Caco-2 (cell line): ENCODE measurements around the gene JARID2. TPM values are rescaled to one million over a fixed set of nuclear protein-coding genes. Genes with fewer than 3 reads are reported as not detected.

Source experiments
- BruUV-seq: library from RNA; stranded (reverse); fragments of 400-500 nt; replicated peaks from 2 replicates; lab custom pipeline; 2021; lab: Mats Ljungman, UMichigan
- CTCF ChIA-PET: fragments of 300-600 bp; sonication (Branson Sonifier 250); formaldehyde crosslinking; loops from one replicate; lab custom pipeline; 2022; ENCODE audit warnings: antibody characterized with exemption; lab: Charles Lee
- POLR2A ChIA-PET: fragments of 300-600 bp; sonication (Branson Sonifier 250); formaldehyde crosslinking; loops from one replicate; lab custom pipeline; 2022; ENCODE audit warnings: antibody characterized with exemption; lab: Charles Lee
- DNase-seq, 2 experiments: peaks; one replicate each; pipeline versions ENCODE4 v3.0.0 to v3.0.0-alpha.2; 2020 to 2022
- H3K27me3 ChIP-seq: replicated peaks from 2 replicates; pipeline ENCODE4 v1.6.0; 2011; ENCODE audit warnings: low read length; ENCODE audit not compliant: control insufficient read depth, insufficient read depth
- H3K36me3 ChIP-seq: 2 replicates; pipeline ENCODE4 v1.5.1; 2011; ENCODE audit warnings: low read length; ENCODE audit not compliant: control insufficient read depth, insufficient read depth
- H3K4me1 ChIP-seq: fragments of 250-450 bp; sonication (Bioruptor Pico); 2 replicates; pipeline ENCODE4 v1.5.1; 2020; ENCODE audit warnings: mild to moderate bottlenecking
- H3K4me3 ChIP-seq: 2 replicates; pipeline ENCODE4 v1.5.1; 2011; ENCODE audit warnings: low read depth, mild to moderate bottlenecking, control low read depth, low read length
- H3K9me3 ChIP-seq: fragments of 250-450 bp; sonication (Bioruptor Pico); 2 replicates; pipeline ENCODE4 v1.5.1; 2020; ENCODE audit warnings: mild to moderate bottlenecking, moderate library complexity
- H3K27ac Mint-ChIP-seq: one replicate; pipeline ENCODE4 v1.8.0; 2022; ENCODE audit warnings: mixed read lengths; ENCODE audit not compliant: unreplicated experiment
- H3K27me3 Mint-ChIP-seq: one replicate; pipeline ENCODE4 v1.8.0; 2022; ENCODE audit warnings: mixed read lengths; ENCODE audit not compliant: insufficient read depth, unreplicated experiment
- H3K36me3 Mint-ChIP-seq: one replicate; pipeline ENCODE4 v1.8.0; 2022; ENCODE audit warnings: mild to moderate bottlenecking, mixed read lengths; ENCODE audit not compliant: insufficient read depth, unreplicated experiment
- H3K4me1 Mint-ChIP-seq: one replicate; pipeline ENCODE4 v1.8.0; 2022; ENCODE audit warnings: low read depth, mixed read lengths; ENCODE audit not compliant: unreplicated experiment
- H3K4me3 Mint-ChIP-seq: one replicate; pipeline ENCODE4 v1.8.0; 2022; ENCODE audit warnings: mild to moderate bottlenecking, moderate library complexity, mixed read lengths; ENCODE audit not compliant: unreplicated experiment
- H3K9me3 Mint-ChIP-seq: one replicate; pipeline ENCODE4 v1.8.0; 2022; ENCODE audit warnings: mixed read lengths; ENCODE audit not compliant: unreplicated experiment
- CTCF ChIP-seq, 2 experiments: fragments of 200-600 bp in 1 of 2; IDR thresholded peaks; 1 replicate in 1 of 2; 2 replicates in 1 of 2; pipeline versions ENCODE4 v1.5.1 to v1.8.0; 2011 to 2022; ENCODE audit warnings: antibody characterized with exemption in 1 of 2, control low read depth in 1 of 2, inconsistent platforms in 1 of 2, low read depth in 1 of 2, low read length in 1 of 2, mild to moderate bottlenecking in 1 of 2, moderate library complexity in 1 of 2; ENCODE audit not compliant: insufficient read depth in 1 of 2, severe bottlenecking in 1 of 2, unreplicated experiment in 1 of 2
- intact Hi-C: fragments of 100-400 bp; cut with micrococcal nuclease; formaldehyde crosslinking; loops from one replicate; pipeline ENCODE4 v1.10.0; 2022; ENCODE audit not compliant: unreplicated experiment
- total RNA-seq: library from RNA; stranded (reverse); gene quantifications from 2 replicates; pipeline ENCODE4 v1.2.3, GENCODE V29; 2022

Gene JARID2
- total RNA-seq, 1 experiment from 2014 or later, result 18.3 TPM

DNA sequence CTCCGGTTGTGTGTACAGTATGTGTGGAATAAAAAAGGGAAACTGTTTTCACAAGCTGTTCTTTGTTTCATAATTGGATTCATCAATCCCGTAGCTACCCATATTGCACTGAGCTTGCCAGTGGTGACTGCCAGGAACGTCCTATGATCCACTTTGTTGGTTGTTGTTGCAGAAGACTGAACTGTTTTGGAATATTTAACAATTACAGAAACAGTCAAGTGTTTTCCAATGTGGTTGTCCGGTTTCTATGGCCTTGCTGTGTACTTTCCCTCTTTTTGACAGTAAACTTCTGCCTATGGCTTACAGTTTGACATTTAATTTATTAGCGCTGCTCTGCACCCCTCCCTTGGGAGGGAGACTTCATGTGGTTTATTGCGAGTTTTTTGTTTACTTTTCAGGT is 275.7 kb downstream of the JARID2 start:
- no peaks in the 10 kb centered on the region for H3K9me3 ChIP-seq
- POLR2A ChIA-PET, result no interaction called here
- H3K4me3 ChIP-seq, result no peak overlapping the region
- BruUV-seq, result no TSS peak
- H3K9me3 Mint-ChIP-seq, result peaks cover 16% of the 10 kb centered on the region
- no peaks in the 10 kb centered on the region for H3K4me1 ChIP-seq
- H3K27me3 ChIP-seq, result no peaks in the 10 kb centered on the region
- no peak for DNase-seq
- H3K4me1 Mint-ChIP-seq, result peaks cover 12% of the 10 kb centered on the region
- no peaks in the 10 kb centered on the region; the same call in 1 of the 2 replicates for H3K36me3 ChIP-seq
- no peak overlapping the region for H3K27ac Mint-ChIP-seq
- intact Hi-C loops, result no loop called here
- no peaks in the 10 kb centered on the region for H3K27me3 Mint-ChIP-seq
- peaks cover 92% of the 10 kb centered on the region for H3K36me3 Mint-ChIP-seq
- CTCF ChIA-PET, result no interaction called here
- no peak overlapping the region for H3K4me3 Mint-ChIP-seq
- TF ChIP-seq CTCF (IDR thresholded peaks at IDR 0.05; ENCODE audit: insufficient read depth in 1 of 2, low read depth in 1 of 2, low read length in 1 of 2, severe bottlenecking in 1 of 2, unreplicated experiment in 1 of 2), result no peak

DNA sequence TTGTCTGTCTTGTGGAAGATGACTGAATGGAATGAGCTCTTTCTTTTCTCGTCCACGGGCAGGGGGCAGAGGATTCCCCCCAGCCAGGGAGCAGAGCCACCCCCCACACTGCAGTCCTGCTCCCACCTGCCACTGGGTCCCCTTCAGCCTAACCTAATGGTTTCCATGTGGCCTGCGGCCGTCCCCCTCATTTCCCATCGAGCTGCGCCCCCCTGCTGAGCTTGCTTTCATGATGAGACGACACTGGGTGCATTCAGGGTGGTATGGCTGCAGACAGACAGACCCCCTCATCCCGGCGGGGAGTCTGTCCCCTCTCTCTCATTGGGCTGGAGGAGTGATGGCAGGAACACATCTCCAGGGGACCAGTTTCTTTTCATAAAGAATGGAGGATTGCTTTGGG is 276.2 kb downstream of the JARID2 start:
- H3K27me3 ChIP-seq, result no peaks in the 10 kb centered on the region
- ChIA-PET CTCF (no interaction called here), POLR2A (no interaction called here)
- no peak for TF ChIP-seq CTCF (IDR thresholded peaks at IDR 0.05; ENCODE audit: insufficient read depth in 1 of 2, low read depth in 1 of 2, low read length in 1 of 2, severe bottlenecking in 1 of 2, unreplicated experiment in 1 of 2)
- H3K9me3 ChIP-seq, result no peaks in the 10 kb centered on the region
- Mint-ChIP-seq H3K27me3 (no peaks in the 10 kb centered on the region), H3K4me1 (peaks cover 12% of the 10 kb centered on the region), H3K4me3 (no peak overlapping the region), H3K27ac (no peak overlapping the region), H3K9me3 (peaks cover 20% of the 10 kb centered on the region), H3K36me3 (peaks cover 90% of the 10 kb centered on the region)
- H3K4me3 ChIP-seq, result no peak overlapping the region
- no TSS peak for BruUV-seq
- no peak for DNase-seq
- no peaks in the 10 kb centered on the region; the same call in 1 of the 2 replicates for H3K36me3 ChIP-seq
- H3K4me1 ChIP-seq, result no peaks in the 10 kb centered on the region
- intact Hi-C loops, result no loop called here

- Histone ChIP-seq H3K4me3 (no peak overlapping the region), H3K27me3 (no peaks in the 10 kb centered on the region), H3K36me3 (no peaks in the 10 kb centered on the region; the same call in 1 of the 2 replicates), H3K4me1 (no peaks in the 10 kb centered on the region), H3K9me3 (no peaks in the 10 kb centered on the region)
- TF ChIP-seq CTCF (IDR thresholded peaks at IDR 0.05; ENCODE audit: insufficient read depth in 1 of 2, low read depth in 1 of 2, low read length in 1 of 2, severe bottlenecking in 1 of 2, unreplicated experiment in 1 of 2), result no peak
- POLR2A ChIA-PET, result no interaction called here
- Mint-ChIP-seq H3K9me3 (peaks cover 24% of the 10 kb centered on the region), H3K27me3 (no peaks in the 10 kb centered on the region), H3K27ac (no peak overlapping the region), H3K4me3 (no peak overlapping the region), H3K36me3 (peaks cover 90% of the 10 kb centered on the region), H3K4me1 (peaks cover 12% of the 10 kb centered on the region)
- intact Hi-C loops, result no loop called here
- no TSS peak for BruUV-seq
- CTCF ChIA-PET, result no interaction called here
- no peak for DNase-seq
These were observed 276.6 kb downstream of the JARID2 start for GRCh38 chr6:15522427-15522826.
